Vagina (tissue), 2 donors: ENCODE measurements around the gene LPP.

Experiments
- CTCF ChIP-seq, 3 experiments: fragments of 450-650 bp in 2 of 3; fragments of 200-600 bp in 1 of 3; sonication (generic) in 1 of 3; IDR thresholded peaks; one replicate each; pipeline ENCODE4 v1.5.1; 2017 to 2019; ENCODE audit warnings: antibody characterized with exemption in 3 of 3, mild to moderate bottlenecking in 2 of 3, moderate library complexity in 2 of 3
- POLR2A ChIP-seq, 2 donors: fragments of 450-650 bp; IDR thresholded peaks; one replicate each; pipeline ENCODE4 v1.6.1; 2017; ENCODE audit warnings: antibody characterized with exemption in 2 of 2, mild to moderate bottlenecking in 2 of 2, moderate library complexity in 2 of 2
- POLR2AphosphoS5 ChIP-seq, 2 donors: sonication (generic); formaldehyde crosslinking; IDR thresholded peaks; one replicate each; pipeline ENCODE4 v1.9.0; 2017; ENCODE audit warnings: antibody characterized with exemption in 2 of 2, mild to moderate bottlenecking in 2 of 2, low read depth in 1 of 2; ENCODE audit not compliant: insufficient read depth in 1 of 2

GRCh38 chr3:188926741-188927511 lies 773.0 kb downstream of the LPP start:
- TF ChIP-seq CTCF (IDR thresholded peaks at IDR 0.05), result no peak
- TF ChIP-seq POLR2AphosphoS5 (IDR thresholded peaks at IDR 0.05; ENCODE audit: insufficient read depth in 1 of 2, low read depth in 1 of 2), result no peak
- TF ChIP-seq POLR2A (IDR thresholded peaks at IDR 0.05), result no peak
